GM11168 (cell line): Measurements from ENCODE around the gene KCNH6.

Source experiments
- in situ Hi-C: fragments of 300-500 bp; cut with MboI; formaldehyde crosslinking; loops from one replicate; pipeline ENCODE4 v1.12.0; 2022; ENCODE audit warnings: low sequenced_read_pairs; ENCODE audit not compliant: unreplicated experiment

The KCNH6 gene

GRCh38 chr17:63483655-63484575 is 39.2 kb upstream of the KCNH6 start:
- in situ Hi-C loops: no loop called here

DNA sequence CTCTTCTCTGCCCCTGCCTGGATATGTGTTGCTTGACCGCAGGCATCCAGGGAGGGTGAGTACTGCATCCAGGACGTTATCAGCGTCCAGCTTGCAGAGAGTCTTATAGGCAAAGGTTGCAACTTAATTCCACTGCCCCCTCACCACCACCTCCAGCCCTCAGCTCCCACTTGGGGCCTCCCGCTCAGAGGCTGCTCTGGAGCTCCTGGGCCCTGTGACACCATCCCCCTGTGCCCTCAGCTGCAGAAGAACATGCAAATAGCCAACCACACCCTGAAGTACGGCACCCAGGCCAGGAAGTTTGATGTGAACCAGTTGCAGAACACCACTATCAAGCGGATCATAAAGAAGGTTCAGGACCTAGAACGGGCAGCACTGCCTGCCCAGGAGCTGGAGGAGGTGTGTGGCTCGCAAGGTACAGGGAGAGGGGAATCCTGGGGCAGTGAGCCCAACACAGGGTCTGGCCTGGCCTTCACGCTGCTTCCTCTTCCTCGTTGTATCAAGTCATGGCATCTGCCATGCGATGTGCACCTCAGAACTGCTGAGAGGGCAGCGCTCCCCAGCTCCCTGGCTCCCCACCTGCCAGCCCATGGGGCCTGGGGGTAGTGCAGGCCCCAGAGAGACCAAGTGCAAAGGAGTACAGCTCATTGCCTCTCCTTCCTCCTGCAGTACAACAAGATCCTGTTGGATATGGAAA is 36.7 kb upstream of the KCNH6 start:
- in situ Hi-C loops: no loop called here

- in situ Hi-C loops: no loop called here
These were observed 36.2 kb upstream of the KCNH6 start for GRCh38 chr17:63487014-63487339.

- in situ Hi-C loops: no loop called here
These were observed 34.3 kb upstream of the KCNH6 start for GRCh38 chr17:63488851-63489250.

DNA sequence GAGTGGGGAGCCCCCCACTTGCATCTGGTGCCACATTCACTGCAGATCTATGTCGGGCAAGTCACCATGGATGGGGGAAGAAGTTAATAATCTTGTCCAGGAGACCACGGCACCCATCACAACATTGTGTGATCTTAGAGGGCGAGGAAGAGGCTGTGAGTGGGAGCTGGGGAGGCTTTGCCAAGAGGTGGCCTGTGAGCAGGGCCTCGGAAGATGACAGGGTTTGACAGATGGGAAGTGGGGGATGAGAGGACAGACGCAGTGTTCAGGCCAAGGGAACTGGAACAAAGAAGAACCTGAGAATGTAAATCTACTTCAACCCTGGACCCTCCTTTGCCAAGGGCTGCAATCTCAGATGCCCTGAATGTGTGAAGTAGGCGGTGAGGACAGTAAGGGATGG is 33.9 kb upstream of the KCNH6 start:
- in situ Hi-C loops: no loop called here

DNA sequence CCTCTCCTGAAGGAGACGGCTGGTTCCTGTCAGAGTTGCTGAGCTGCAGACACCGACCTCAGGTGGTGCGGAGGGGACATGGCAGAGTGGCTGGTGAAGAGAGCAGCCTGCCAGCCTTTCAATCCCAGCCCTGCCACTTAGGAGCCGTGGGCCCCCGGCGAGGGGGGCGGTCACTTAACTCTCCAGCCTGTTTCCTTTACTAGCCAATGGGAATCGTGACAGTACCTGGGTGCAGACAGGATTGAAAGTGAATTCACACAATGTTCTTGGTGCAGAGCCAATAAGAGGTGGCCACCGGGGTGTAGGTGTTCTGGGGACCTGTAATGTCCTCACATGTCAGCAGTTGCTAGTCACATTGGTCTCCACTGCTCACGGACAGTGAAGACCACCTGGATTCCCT is 32.8 kb upstream of the KCNH6 start:
- in situ Hi-C loops: no loop called here

DNA sequence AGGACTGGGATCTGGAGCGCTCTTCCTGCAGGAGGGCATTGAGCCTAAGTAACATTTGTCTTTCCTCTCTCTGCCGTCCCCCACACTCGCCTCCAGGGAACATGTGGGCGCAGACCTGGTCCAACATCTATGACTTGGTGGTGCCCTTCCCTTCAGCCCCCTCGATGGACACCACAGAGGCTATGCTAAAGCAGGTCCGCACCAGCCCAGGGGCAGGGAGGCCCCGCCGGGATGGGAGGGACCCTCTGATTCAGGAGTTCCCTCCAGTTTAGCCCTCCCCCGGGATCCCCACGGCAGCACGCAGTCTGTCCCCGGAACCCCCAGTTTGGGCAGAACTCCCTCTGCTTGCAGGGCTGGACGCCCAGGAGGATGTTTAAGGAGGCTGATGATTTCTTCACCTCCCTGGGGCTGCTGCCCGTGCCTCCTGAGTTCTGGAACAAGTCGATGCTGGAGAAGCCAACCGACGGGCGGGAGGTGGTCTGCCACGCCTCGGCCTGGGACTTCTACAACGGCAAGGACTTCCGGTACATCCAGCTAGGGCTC is 32.2 kb upstream of the KCNH6 start:
- in situ Hi-C loops: no loop called here

DNA sequence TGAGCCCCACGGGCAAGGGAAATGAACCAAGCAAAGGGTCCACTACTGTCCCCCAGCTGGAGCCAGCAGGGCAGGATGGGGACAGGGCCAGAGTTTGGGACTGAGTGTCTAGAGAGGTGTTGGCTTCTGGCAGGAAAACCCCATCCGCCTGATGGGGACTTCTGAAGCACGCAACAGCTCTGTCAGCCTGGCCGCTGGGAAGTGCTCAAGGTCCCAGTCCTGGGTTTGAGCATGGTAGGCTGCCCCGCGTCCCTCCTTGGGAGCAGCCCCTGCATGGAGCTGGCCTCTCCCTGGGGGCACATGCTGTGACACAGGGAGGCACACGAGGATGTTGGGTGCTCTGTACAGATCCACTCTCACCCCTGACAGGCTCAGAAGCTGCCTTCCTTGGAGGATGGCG is 31.7 kb upstream of the KCNH6 start:
- in situ Hi-C loops: no loop called here

DNA sequence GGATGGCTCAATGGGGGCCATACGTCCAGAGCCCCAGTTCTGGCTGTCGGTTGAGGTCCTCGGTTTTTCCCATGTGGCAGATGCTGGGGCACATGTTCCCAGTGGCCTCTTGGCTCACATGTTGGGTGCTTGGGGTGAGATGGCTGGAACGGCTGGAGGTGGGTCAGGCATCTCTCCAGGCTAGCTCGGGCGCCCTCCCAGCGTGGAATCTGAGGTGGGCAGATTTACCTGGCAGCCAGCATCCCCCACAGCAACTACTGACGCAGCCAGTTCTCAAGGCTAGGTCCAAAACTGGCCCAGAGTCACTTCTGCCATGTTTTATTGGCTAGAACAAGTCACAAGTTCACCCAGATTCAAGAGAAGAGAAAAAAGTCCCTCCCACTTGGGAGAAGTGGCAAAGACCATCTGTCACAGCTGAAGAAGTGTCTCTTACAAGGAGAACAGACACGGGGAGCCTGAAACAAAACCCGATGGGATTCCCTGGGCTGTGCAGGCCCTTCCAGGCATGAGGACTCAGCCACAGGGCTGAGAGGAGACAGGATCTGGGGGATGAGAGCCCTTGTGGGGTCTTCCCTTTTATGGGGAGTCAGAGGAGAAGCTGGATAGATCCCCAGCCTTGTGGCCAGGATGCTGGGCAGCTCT is 31.1 kb upstream of the KCNH6 start:
- in situ Hi-C loops: no loop called here

GRCh38 chr17:63492940-63493339 is 30.2 kb upstream of the KCNH6 start:
- in situ Hi-C loops: no loop called here

DNA sequence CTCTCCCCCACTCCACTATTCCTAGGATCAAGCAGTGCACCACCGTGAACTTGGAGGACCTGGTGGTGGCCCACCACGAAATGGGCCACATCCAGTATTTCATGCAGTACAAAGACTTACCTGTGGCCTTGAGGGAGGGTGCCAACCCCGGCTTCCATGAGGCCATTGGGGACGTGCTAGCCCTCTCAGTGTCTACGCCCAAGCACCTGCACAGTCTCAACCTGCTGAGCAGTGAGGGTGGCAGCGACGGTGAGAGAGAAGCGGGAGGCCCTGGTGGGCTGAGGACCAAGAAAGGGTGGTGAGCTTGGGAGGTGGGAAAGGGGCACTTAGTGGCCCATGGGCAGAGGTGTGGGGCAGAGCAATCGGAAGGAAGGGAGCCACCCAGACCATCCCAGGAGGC is 29.7 kb upstream of the KCNH6 start:
- in situ Hi-C loops: no loop called here

DNA sequence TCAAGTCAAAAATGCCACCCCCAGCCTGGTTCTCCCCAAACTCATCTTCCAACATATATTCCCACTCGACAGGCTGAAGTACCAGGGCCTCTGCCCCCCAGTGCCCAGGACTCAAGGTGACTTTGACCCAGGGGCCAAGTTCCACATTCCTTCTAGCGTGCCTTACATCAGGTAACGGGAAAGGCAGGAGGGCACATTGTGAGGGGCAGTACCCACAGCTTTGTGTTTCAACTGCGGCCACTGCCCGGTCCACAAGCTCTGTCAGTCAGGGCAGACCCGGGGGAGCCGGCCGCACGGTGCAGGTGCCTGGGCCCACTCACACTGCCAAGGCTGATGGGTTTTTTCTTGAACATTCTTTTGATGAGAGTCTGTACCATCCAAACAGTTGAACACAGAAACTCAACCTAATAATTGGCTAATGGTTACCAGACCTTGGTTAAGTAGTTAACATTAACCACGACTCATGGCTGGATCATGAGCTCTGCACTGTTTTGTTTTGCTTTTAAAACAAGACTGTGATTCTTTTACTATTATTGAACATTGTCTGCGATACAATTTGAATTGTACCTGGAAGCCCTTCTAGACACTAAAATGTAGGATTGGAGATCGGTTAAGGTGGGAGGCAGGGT is 28.7 kb upstream of the KCNH6 start:
- in situ Hi-C loops: no loop called here

DNA sequence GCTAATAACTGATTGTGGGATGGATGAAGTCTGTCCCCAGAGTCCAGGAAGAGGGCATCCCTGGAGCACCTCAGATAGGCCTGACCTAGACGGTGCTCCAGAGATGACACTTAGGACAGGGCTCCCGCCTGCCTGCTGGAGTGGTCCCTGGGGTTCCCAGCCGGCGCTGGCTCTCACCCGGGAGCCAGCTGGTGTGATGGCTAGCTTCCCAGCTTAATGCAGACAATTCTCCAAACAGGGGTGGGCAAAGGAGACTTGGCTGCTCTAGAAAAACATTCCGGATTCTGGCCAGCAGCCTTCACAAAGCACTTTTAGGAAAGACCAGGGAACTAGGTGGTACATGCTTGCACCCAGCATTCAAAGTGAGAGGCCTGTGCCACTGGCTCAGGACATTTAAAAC is 27.7 kb upstream of the KCNH6 start:
- in situ Hi-C loops: no loop called here

- in situ Hi-C loops: no loop called here
These were observed 27.0 kb upstream of the KCNH6 start for GRCh38 chr17:63496177-63496576.

- in situ Hi-C loops: no loop called here
These were observed 26.3 kb upstream of the KCNH6 start for GRCh38 chr17:63496663-63497400.

DNA sequence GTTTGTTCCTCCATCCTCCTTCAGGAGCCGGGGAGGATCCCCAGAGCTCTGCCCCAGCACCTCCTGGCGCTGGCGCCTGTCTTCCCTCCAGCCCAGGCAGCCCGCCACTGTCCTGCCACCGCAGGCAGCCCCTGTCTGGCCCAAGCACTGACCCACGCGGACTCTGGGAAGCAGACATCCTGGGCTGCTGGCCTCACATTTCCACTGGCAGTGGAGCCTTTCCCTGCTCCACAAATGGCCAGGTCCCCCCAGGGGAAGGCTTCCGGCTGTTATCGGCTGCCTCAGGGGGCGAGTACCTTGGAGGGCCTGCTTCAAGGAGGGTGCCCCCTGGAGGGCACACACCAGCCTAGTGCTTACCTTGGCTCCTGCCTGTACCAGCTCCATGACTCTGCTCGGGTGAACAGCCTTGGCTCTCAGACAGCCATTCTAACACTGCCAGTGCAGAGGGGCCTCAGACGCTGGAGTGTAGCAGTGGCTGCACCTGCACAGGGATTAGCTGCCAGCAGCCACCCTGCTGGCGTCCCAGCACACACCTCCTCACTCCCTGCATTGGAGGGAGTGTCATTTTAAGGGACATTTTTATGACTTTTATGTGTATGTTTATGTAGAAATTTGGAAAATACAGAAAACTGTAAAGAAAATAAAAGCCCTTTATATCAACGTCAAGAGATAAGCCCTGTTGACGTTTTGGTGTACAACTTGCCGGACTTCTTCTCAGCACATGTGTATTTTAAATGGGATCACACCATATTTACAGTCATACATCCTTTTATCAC is 25.3 kb upstream of the KCNH6 start:
- in situ Hi-C loops: no loop called here

DNA sequence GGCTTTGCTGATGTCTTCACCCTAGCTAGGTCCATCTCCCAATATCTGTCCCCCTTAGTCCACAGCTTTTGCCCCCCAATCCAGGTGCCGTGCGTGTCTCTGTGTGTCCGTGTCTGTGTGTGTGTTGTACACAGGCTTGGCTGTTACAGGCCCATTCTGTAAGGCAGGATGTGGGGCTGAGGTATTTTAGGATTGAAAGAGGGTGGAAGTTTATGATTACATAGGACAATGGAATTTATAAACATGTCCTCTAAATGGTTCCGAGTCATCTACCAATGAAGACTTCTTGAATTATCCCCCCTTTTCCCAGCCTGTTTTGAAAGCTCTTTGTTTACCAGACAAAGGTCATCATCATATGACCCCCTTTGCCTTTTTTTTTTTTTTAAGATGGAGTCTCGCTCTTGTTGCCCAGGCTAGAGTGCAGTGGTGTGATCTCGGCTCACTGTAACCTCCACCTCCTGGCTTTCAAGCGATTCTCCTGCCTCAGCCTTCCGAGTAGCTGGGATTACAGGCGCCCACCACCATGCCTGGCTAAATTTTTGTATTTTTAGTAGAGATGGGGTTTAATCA is 24.4 kb upstream of the KCNH6 start:
- in situ Hi-C loops: no loop called here

- in situ Hi-C loops: no loop called here
These were observed 22.4 kb upstream of the KCNH6 start for GRCh38 chr17:63500543-63501390.
